Measurements from ENCODE around the gene SLC13A4.
"Not testable (repeated sequence)": the region's sequence is repeated elsewhere in the genome, so short reads cannot be mapped to it uniquely, and the experiment has no call there.

The SLC13A4 gene

GRCh38 chr7:135666846-135667245 lies 61.1 kb downstream of the SLC13A4 start:
- in situ Hi-C loops (cut with MboI; ENCODE audit: low sequenced_read_pairs), result no loop called here

DNA sequence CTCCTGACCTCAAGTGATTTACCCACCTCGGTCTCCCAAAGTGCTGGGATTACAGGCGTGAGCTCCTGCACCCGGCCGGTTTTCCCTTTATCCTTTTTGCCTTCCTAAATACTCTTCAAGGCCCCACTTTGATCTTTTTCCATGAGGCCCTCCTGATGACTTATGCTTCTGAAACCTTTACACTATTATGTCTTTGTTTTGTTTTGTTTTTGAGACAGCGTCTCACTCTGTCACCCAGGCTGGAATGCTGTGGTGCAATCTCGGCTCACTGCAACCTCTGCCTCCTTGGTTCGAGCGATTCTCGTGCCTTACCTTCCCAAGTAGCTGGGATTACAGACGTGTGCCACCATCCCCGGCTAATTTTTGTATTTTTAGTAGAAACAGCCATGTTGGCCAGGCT lies 61.8 kb downstream of the SLC13A4 start:
- in situ Hi-C loops (cut with MboI; ENCODE audit: low sequenced_read_pairs), result no loop called here

- in situ Hi-C loops (cut with MboI; ENCODE audit: low sequenced_read_pairs), result no loop called here
These were observed 62.9 kb downstream of the SLC13A4 start for GRCh38 chr7:135665042-135665441.

GRCh38 chr7:135664046-135664589 lies 63.9 kb downstream of the SLC13A4 start:
- in situ Hi-C loops (cut with MboI; ENCODE audit: low sequenced_read_pairs), result no loop called here

- in situ Hi-C loops (cut with MboI; ENCODE audit: low sequenced_read_pairs), result no loop called here
These were observed 65.4 kb downstream of the SLC13A4 start, which contains the start of gene STMP1 for GRCh38 chr7:135662373-135663114. STMP1 (plus strand) TSS chr7:135662514.

DNA sequence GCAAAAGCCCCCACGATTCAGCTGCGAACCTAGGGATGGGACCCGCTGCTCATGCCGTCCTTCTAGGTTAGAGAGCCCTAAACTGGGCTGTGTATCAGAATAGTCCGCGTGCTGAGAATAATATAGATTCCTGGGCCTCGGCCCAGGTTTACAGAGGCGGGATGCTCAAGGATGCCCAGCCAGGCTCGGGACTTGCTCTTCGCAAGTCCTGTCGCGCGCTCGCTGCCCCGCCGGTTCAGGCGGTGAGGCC lies 65.9 kb downstream of the SLC13A4 start:
- in situ Hi-C loops (cut with MboI; ENCODE audit: low sequenced_read_pairs), result no loop called here

GRCh38 chr7:135661311-135662122 lies 66.5 kb downstream of the SLC13A4 start:
- in situ Hi-C loops (cut with MboI; ENCODE audit: low sequenced_read_pairs), result no loop called here

GRCh38 chr7:135659159-135659846 lies 68.7 kb downstream of the SLC13A4 start:
- in situ Hi-C loops (cut with MboI; ENCODE audit: low sequenced_read_pairs), result no loop called here

DNA sequence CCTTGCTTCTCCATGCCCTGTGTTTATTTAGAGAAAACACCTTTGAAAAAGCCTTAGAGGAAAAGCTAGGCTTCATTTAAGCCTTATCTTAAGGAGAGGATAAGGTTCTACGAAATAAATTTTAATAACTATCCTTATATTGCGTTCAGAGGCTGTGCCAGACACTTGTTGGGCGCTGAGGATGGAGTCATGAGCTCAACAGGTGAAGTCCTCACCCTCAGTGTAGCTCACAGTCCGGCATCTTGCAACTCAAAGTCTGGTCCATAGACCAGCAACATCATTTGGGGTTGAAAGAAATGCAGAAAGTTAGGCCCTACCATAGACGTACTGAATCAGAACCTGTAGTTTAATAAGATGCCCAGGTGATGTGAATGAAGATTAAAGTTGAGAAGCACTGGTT lies 69.4 kb downstream of the SLC13A4 start:
- in situ Hi-C loops (cut with MboI; ENCODE audit: low sequenced_read_pairs), result no loop called here

- in situ Hi-C loops (cut with MboI; ENCODE audit: low sequenced_read_pairs), result no loop called here
These were observed 74.5 kb downstream of the SLC13A4 start for GRCh38 chr7:135653340-135654080.

DNA sequence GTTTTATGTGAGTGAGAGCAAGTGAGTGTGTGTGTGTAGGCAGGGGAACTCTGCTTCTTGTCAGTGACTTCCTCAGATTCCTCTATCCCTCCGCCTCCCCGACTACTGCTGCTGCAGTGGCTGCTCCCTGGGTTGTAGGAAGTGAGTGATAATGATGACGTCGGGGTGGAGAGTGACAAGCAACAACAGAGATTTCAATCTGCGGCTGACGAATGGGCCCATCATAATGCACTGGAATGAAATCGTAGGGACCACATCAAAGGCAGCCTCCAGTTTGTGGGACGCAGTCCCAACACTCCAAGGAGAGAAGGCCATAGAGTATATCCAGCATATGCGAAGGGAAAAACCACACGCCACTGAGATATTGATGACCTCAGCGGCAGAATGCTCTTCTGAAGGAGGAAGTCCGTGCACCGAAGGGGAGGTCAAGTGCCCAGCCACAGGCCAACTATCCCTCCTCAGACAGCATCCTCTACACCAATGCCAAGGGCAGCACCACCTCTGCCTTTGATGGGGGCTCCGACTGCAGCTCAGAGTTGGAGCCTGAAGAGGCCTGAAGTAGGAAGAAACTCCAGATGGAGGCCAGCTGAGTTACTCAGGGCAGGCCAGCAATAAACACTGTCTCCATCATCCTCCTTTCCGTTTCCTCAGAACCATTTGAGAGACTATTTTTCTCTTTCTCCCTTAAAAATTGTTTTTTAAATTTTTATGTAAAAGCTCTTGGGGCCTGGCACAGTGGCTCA lies 77.0 kb downstream of the SLC13A4 start:
- in situ Hi-C loops (cut with MboI; ENCODE audit: low sequenced_read_pairs), result no loop called here

DNA sequence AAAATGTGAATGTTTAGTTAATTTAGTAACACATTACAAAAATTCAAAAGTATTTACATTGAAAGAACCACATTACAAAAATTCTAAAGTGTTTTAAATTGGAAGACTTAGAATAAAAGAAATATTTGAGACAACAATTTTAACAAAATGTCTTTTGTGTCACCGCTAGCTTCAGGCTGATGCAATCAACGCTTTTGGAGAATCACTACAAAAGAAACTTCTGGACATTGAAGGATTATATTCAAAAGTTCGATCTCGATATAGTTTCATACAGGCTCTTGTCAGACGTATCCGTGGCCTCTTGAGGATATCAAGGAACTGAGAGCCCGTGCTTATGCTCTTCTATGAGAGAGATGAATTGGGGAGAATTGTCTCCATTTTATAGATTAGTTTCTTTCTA lies 79.8 kb downstream of the SLC13A4 start:
- in situ Hi-C loops (cut with MboI; ENCODE audit: low sequenced_read_pairs), result no loop called here

- in situ Hi-C loops (cut with MboI; ENCODE audit: low sequenced_read_pairs), result no loop called here
These were observed 80.2 kb downstream of the SLC13A4 start for GRCh38 chr7:135647755-135648154.

DNA sequence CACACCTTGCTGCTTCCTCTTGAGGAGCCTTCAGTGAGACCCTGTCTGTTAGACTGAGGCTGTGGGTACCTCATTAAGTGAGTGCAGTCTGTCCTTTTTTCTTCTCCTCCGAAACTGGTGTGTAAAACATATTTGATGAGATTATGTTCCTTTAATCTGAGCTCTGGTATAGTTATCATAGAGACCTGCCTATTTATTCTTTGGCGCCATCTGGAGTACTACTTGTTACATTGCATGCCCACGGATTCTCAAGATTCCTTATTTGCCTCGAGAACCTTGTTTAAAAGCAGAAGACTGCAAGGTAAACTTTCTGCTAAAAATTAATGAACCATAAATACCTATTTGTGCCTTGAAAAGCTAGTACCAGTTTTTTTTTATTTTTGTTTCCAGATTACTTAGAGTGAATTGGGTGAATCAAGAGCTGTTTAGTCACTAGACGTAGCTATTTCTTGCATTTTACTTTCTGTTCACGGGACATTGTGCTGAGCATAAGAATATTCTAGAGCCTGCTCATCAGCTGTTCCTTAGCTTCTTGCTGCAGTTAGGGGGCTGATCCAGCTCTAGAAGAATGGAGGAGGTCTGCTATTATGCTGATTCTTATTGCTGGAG lies 82.6 kb downstream of the SLC13A4 start:
- in situ Hi-C loops (cut with MboI; ENCODE audit: low sequenced_read_pairs), result no loop called here

GRCh38 chr7:135644729-135645128 lies 83.3 kb downstream of the SLC13A4 start:
- in situ Hi-C loops (cut with MboI; ENCODE audit: low sequenced_read_pairs), result no loop called here

GRCh38 chr7:135644154-135644553 lies 83.8 kb downstream of the SLC13A4 start:
- in situ Hi-C loops (cut with MboI; ENCODE audit: low sequenced_read_pairs), result no loop called here

DNA sequence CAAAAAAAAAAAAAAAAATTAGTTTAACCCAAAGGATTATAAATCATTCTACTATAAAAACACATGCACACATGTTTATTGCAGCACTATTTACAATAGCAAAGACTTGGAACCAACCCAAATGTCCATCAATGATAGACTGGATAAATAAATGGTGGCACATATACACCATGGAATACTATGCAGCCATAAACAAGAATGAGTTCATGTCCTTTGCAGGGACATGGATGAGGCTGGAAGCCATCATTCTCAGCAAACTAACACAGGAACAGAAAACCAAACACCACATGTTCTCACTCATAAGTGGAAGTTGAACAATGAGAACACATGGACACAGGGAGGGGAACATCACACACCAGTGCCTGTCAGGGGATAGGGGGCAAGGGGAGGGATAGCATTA lies 88.3 kb downstream of the SLC13A4 start:
- in situ Hi-C loops (cut with MboI; ENCODE audit: low sequenced_read_pairs), result not testable (repeated sequence)

DNA sequence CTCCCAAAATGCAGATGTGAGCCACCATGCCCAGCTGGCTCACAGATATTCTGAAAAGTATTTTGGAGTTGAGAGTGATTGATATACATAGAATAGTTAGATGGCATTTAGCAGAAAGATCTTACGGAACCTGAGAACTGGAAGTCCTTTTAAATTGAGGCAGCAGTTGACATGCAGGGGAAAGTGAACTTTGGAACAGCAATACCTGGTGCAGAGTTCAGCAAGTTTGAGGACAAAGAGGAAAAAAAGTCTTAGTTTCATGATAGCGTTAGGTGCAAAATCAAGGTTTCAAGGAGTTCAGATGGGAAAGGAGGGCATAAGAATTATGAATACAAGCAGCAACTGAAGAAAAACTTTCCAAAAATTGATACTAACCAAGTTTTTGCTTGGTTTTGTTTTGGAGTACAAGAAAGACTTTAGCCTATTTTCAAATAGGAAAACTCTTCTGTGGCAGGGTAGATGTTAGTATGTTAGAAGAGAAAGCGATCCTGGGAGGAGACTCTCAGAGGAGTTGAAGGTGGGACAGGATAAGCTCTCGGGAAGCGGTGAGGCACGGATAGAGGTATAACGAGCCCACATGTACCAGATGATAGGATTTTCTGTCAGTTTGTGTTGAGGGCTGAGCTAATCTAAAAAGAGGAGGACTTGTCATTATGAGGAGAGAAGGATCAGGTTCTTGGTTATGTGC lies 93.7 kb downstream of the SLC13A4 start:
- in situ Hi-C loops (cut with MboI; ENCODE audit: low sequenced_read_pairs), result no loop called here

All from HL-60/S4 treated with phorbol 12-myristate 13-acetate at 8.2 ng/mL for 4 days and 3 days (cell line).